ENCODE data around the gene OTOGL.

- TF ChIP-seq CTCF (conservative IDR thresholded peaks at IDR 0.05; ENCODE audit: low read depth, low read length) (no peak), EZH2 (IDR thresholded peaks at IDR 0.05; ENCODE audit: low read length, unreplicated experiment) (no peak), EZH2phosphoT487 (IDR thresholded peaks at IDR 0.05; ENCODE audit: borderline replicate concordance, low read length) (no peak)
Observed at GRCh38 chr12:80381121-80381520, 281.8 kb downstream of the OTOGL start.

All from PC-3 (cell line).